Prostate gland (tissue), 2 donors: Measurements from ENCODE around the gene GBP7.

Source experiments
- POLR2A ChIP-seq: fragments of 450-650 bp; IDR thresholded peaks from one replicate; pipeline ENCODE4 v1.6.1; 2016; ENCODE audit warnings: antibody characterized with exemption, mild to moderate bottlenecking
- TF ChIP-seq, protein P1 (sequence below), 4 experiments: fragments of 200-600 bp in 2 of 4; fragments of 450-650 bp in 2 of 4; sonication (generic) in 2 of 4; IDR thresholded peaks; 1 replicate in 3 of 4; 2 replicates in 1 of 4; pipeline ENCODE4 v1.5.1; 2016 to 2019; ENCODE audit warnings: antibody characterized with exemption in 4 of 4, mild to moderate bottlenecking in 2 of 4, moderate library complexity in 2 of 4

DNA sequence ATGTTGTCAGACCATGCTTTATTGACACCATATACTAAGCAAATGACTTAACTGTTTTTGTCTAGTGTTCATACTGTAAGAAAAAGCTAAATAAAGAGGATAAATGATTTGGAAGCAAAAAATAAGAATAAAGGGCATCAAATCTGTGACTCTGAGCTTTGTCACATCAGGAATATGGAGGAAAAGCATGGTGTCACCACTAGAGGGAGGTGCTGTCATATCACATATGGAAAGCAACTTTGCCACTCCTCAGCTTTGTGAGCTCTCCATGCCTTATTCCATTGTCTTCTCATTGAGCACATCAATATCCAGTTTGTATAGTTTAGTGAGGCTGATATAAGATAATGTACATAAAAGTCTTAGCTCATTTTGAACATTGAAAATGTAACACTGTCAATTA, 90.0 kb downstream of the GBP7 start:
- no peak for TF ChIP-seq POLR2A
- TF ChIP-seq, protein P1, sequence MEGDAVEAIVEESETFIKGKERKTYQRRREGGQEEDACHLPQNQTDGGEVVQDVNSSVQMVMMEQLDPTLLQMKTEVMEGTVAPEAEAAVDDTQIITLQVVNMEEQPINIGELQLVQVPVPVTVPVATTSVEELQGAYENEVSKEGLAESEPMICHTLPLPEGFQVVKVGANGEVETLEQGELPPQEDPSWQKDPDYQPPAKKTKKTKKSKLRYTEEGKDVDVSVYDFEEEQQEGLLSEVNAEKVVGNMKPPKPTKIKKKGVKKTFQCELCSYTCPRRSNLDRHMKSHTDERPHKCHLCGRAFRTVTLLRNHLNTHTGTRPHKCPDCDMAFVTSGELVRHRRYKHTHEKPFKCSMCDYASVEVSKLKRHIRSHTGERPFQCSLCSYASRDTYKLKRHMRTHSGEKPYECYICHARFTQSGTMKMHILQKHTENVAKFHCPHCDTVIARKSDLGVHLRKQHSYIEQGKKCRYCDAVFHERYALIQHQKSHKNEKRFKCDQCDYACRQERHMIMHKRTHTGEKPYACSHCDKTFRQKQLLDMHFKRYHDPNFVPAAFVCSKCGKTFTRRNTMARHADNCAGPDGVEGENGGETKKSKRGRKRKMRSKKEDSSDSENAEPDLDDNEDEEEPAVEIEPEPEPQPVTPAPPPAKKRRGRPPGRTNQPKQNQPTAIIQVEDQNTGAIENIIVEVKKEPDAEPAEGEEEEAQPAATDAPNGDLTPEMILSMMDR (IDR thresholded peaks at IDR 0.05), result peak in 1 of 4 experiments; percentile 51
